SU-DHL-6 (cell line): ENCODE data around the gene HGFAC.

ENCODE experiments used
- H2AFZ ChIP-seq: fragments of 200-600 bp; sonication (generic); 2 replicates; pipeline ENCODE4 v1.6.1; 2014; ENCODE audit warnings: low read depth, mild to moderate bottlenecking, moderate library complexity, mixed read lengths, antibody characterized with exemption, low read length; ENCODE audit not compliant: severe bottlenecking
- H3F3A ChIP-seq: fragments of 200-600 bp; shearing (Covaris generic); 2 replicates; pipeline ENCODE4 v1.6.0; 2016; ENCODE audit warnings: antibody characterized with exemption, mild to moderate bottlenecking; ENCODE audit not compliant: insufficient read depth
- H3K27ac ChIP-seq: fragments of 200-600 bp; sonication (generic); 2 replicates; pipeline ENCODE4 v1.5.1; 2016; ENCODE audit warnings: low read depth, mild to moderate bottlenecking, low read length, moderate library complexity, mixed read lengths
- H3K27me3 ChIP-seq: fragments of 200-600 bp; sonication (generic), shearing (Covaris generic); 2 replicates; pipeline ENCODE4 v1.6.0; 2014; ENCODE audit warnings: mild to moderate bottlenecking, low read length
- H3K36me3 ChIP-seq: fragments of 200-600 bp; sonication (generic); 2 replicates; pipeline ENCODE4 v1.6.1; 2014; ENCODE audit warnings: mild to moderate bottlenecking, low read length, mixed read lengths
- H3K4me2 ChIP-seq: fragments of 300-600, 200-600 bp; shearing (Covaris generic), sonication (generic); 2 replicates; pipeline ENCODE4 v1.6.0; 2014; ENCODE audit warnings: low read length, low read depth, mild to moderate bottlenecking; ENCODE audit not compliant: poor library complexity, severe bottlenecking
- H3K4me3 ChIP-seq: fragments of 200-600 bp; sonication (generic); 2 replicates; pipeline ENCODE4 v1.5.1; 2014; ENCODE audit warnings: antibody characterized with exemption, low read length, mild to moderate bottlenecking, mixed read lengths; ENCODE audit not compliant: insufficient read depth, poor library complexity, severe bottlenecking
- H3K79me2 ChIP-seq: fragments of 200-600 bp; sonication (generic); 2 replicates; pipeline ENCODE4 v1.6.1; 2014; ENCODE audit warnings: mild to moderate bottlenecking, low read length, moderate library complexity; ENCODE audit not compliant: insufficient read depth
- H3K9ac ChIP-seq: fragments of 200-600 bp; sonication (generic); 2 replicates; pipeline ENCODE4 v1.7.0; 2014; ENCODE audit warnings: mild to moderate bottlenecking, low read length
- H3K9me2 ChIP-seq: fragments of 200-600 bp; sonication (generic); replicated peaks from 2 replicates; pipeline ENCODE4 v1.6.1; 2014; ENCODE audit warnings: low read length; ENCODE audit not compliant: insufficient read depth
- H3K9me3 ChIP-seq: fragments of 200-600 bp; sonication (generic); 2 replicates; pipeline ENCODE4 v1.6.1; 2014; ENCODE audit warnings: low read length, mixed read lengths; ENCODE audit not compliant: insufficient read depth
- H4K20me1 ChIP-seq: fragments of 200-600 bp; sonication (generic); 2 replicates; pipeline ENCODE4 v1.6.1; 2014; ENCODE audit warnings: low read depth, mild to moderate bottlenecking, antibody characterized with exemption, low read length, moderate library complexity, mixed read lengths
- CTCF ChIP-seq: fragments of 200-600 bp; sonication (generic); IDR thresholded peaks from one replicate; pipeline ENCODE4 v1.5.1; 2017; ENCODE audit warnings: antibody characterized with exemption, mild to moderate bottlenecking, low read length, moderate library complexity; ENCODE audit not compliant: insufficient read depth, poor library complexity, severe bottlenecking
- EZH2phosphoT487 ChIP-seq: fragments of 200-600 bp; sonication (generic), shearing (Covaris generic); conservative IDR thresholded peaks from 2 replicates; pipeline ENCODE4 v1.6.1; 2018; ENCODE audit warnings: mild to moderate bottlenecking, antibody characterized with exemption, low read length, moderate library complexity, mixed read lengths

The HGFAC gene

DNA sequence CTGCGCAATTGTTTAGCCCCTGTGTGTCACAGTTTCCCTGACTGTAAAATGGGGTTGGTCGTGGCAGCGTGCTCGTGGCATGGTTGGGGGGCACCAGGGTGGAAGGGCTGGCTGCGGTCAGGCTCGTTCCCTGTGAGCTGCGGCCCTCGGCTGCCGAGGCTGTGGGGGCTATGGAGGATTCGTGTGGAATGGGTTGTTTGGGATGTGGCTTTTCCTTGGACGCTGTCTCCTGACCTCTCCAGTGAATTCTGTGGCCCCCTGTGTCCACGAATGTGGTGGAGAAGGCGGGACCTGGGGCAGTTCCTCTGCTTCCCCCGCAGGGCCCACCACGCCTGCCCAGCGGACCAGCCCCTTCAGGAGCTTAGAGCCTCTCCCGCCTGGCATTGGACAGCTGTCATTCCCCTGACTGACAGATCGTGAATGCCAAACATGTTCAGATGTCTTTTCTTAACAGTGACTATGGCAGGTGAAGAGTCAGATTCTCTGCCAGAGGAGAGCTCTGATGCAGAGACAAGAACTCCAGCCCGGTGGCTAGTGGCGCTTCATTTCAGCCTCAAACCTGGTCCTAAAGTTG lies 17.2 kb upstream of the HGFAC start:
- no peaks in the 10 kb centered on the region for H3F3A ChIP-seq
- H3K9me2 ChIP-seq: no peaks in the 10 kb centered on the region
- no peaks in the 10 kb centered on the region for H3K36me3 ChIP-seq
- TF ChIP-seq EZH2phosphoT487 (no peak), CTCF (no peak)
- H2AFZ ChIP-seq: no peak overlapping the region
- no peak overlapping the region for H3K9ac ChIP-seq
- no peak overlapping the region for H3K4me2 ChIP-seq
- no peak overlapping the region for H3K27ac ChIP-seq
- H3K4me3 ChIP-seq: no peak overlapping the region
- no peaks in the 10 kb centered on the region for H4K20me1 ChIP-seq
- H3K9me3 ChIP-seq: no peaks in the 10 kb centered on the region
- H3K79me2 ChIP-seq: no peaks in the 10 kb centered on the region
- H3K27me3 ChIP-seq: no peaks in the 10 kb centered on the region

DNA sequence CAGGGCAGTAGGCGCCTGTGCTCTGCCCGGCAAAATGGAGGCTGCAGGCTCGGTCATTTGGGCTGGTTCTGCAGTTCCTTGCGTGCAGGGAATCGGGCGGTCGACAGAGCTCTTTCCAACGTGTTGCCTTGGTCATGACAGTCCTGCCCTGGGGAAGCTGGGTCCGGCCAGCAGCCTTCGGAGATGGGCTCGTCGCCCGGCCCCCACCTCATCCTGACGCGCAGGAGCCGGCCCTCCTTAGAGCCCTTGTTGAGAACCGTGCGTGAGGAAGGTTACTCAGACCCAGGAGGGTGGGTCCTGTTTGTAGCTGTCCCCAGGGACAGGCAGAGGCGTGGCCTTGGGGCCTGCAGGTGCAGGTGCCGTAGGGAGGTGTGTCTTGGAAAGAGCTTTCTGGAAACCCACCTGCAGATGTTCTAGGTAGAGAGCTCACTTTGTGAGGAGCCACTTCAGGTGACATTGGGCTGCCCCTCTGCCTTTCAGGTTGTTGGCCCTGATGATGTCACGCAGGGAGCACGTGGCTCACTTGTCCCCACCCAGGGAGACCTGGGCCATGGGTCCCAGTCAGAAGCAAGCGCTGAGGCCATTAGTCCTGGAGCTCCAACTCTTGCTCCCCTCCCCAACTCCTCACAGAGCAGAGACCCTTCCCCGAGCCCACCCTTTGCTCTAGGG lies 15.2 kb upstream of the HGFAC start:
- no peaks in the 10 kb centered on the region for H3K36me3 ChIP-seq
- H3K79me2 ChIP-seq: no peaks in the 10 kb centered on the region
- H3K4me2 ChIP-seq: no peak overlapping the region
- no peaks in the 10 kb centered on the region for H3K9me3 ChIP-seq
- no peaks in the 10 kb centered on the region for H3F3A ChIP-seq
- no peak overlapping the region for H3K4me3 ChIP-seq
- no peaks in the 10 kb centered on the region for H3K9me2 ChIP-seq
- H4K20me1 ChIP-seq: no peaks in the 10 kb centered on the region
- no peak overlapping the region for H3K27ac ChIP-seq
- H3K9ac ChIP-seq: no peak overlapping the region
- H3K27me3 ChIP-seq: no peaks in the 10 kb centered on the region
- TF ChIP-seq EZH2phosphoT487 (no peak), CTCF (no peak)
- no peak overlapping the region for H2AFZ ChIP-seq

DNA sequence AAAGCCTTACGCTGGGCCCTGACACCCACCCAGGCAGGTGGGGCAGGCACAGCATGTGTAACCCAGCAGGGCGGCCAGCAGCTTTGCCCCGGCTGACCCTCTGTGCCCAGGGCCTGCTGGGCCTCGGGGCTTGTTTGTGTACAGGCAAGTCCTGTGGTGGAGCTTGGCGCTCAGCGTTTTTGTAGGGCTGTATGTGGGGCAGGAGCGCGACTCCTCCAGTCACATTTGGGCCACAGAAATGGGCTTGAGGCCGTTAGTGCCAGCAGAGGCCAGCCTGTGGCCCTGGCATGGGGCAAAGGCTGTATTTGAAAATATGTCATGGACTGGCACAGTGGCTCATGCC lies 14.7 kb upstream of the HGFAC start:
- Histone ChIP-seq H3K9me3 (no peaks in the 10 kb centered on the region), H3K27me3 (no peaks in the 10 kb centered on the region), H3F3A (no peaks in the 10 kb centered on the region), H3K4me3 (no peak overlapping the region), H3K79me2 (no peaks in the 10 kb centered on the region), H3K9me2 (no peaks in the 10 kb centered on the region), H3K4me2 (no peak overlapping the region), H3K36me3 (no peaks in the 10 kb centered on the region), H2AFZ (no peak overlapping the region), H3K27ac (no peak overlapping the region), H4K20me1 (no peaks in the 10 kb centered on the region), H3K9ac (no peak overlapping the region)
- TF ChIP-seq EZH2phosphoT487 (no peak), CTCF (no peak)
